ENCODE results near the gene RHBDF1.

DNA sequence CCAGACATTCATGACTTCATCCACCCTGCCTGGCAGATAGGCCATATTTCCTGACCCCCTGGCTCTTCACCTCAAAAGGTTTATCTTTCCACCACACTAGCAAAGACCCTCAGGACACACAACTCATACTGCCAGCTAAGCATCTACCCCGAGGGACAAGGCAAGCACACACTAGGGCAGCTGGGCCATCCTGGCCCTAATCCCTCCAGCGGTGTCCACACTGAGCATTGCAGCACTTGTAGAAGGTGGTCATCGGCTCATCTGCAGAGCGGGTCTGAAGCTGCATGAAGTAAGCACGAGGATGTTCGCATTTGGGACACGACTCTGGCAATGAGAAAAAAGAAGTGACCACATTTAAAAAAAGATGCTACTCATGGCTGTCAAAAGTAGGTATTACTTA lies 25.2 kb downstream of the RHBDF1 start:
- TF ChIP-seq, protein P1, sequence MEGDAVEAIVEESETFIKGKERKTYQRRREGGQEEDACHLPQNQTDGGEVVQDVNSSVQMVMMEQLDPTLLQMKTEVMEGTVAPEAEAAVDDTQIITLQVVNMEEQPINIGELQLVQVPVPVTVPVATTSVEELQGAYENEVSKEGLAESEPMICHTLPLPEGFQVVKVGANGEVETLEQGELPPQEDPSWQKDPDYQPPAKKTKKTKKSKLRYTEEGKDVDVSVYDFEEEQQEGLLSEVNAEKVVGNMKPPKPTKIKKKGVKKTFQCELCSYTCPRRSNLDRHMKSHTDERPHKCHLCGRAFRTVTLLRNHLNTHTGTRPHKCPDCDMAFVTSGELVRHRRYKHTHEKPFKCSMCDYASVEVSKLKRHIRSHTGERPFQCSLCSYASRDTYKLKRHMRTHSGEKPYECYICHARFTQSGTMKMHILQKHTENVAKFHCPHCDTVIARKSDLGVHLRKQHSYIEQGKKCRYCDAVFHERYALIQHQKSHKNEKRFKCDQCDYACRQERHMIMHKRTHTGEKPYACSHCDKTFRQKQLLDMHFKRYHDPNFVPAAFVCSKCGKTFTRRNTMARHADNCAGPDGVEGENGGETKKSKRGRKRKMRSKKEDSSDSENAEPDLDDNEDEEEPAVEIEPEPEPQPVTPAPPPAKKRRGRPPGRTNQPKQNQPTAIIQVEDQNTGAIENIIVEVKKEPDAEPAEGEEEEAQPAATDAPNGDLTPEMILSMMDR (IDR thresholded peaks at IDR 0.05; ENCODE audit: low read length), result no peak
- TF ChIP-seq EZH2 (optimal IDR thresholded peaks at IDR 0.05; ENCODE audit: low read depth, low read length) (no peak), EZH2phosphoT487 (IDR thresholded peaks at IDR 0.05; ENCODE audit: low read length) (no peak)
